Stimulated activated CD4-positive, alpha-beta T cell treated with anti-CD3 and anti-CD28 coated beads, Interleukin-15, amount 100 ng/mL, for 48 hours (primary cell): Measurements from ENCODE around the gene CDH4.

ENCODE experiments used
- DNase-seq, 2 donors: peaks; one replicate each; pipeline ENCODE4 v3.0.0-alpha.2; 2020; ENCODE audit warnings: low read depth in 2 of 2

CDH4 gene

DNA sequence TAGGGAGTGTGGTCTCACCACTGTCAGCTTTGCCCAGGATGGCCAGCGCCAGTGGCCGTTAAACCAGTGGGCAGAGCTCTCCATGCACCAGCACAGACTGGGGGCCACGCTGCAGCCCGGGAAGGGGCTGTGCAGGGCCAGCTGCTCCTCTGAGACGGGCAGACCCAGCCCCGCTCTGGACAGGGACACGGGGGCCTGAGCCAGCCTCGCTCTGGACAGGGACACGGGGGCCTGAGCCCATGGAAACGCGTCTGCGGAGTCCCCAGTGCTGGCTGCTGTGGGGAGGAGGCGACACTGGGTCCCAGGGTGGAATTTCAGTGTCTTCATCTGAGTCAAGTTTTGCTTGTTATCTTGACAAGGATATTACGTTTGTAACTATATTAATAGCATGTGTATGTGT is 402.7 kb downstream of the CDH4 start:
- DNase-seq, result no peak

DNA sequence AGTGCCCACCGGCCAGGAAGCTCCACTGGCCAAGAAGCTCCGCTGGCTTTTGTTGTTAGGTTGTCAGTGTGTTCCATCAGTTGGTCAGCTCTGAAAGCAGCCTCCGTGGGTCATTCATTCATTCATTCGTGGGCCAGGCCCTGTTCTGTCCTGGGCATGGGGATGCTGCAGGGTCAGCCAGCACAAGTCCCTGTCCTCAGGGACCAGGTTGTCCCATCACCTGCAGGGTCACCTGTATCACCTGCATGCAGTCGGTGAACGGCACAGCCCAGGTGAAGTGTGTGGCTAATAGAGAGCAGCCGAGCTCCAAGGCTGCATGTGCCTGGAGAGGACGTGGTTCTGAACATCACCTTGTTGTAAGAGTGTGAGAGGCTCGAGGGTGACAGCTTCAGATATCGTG is 403.5 kb downstream of the CDH4 start:
- DNase-seq, result no peak

GRCh38 chr20:61656198-61656597 is 404.1 kb downstream of the CDH4 start:
- no peak for DNase-seq

- no peak for DNase-seq
Observed at GRCh38 chr20:61657721-61658377, 405.8 kb downstream of the CDH4 start.

DNA sequence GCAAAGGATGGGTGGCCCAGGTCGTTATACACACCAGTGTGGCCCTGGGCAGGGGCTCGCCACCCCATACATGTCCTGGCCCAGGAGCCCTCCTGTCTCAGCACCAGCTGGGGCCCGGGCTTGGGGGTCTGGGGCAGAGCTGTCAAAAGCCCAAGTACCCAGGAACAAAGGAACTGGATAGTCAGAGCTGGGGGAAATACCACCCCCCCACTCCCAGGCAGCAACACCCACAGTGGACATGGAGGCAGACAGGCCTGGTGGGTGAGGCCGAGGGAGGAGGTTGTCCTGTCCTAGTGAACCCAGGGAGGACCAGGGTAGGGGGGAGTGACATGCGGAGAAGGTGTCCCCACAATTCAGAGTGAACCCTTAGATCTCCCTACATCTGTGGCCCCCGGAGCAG is 406.5 kb downstream of the CDH4 start:
- DNase-seq, result no peak

DNA sequence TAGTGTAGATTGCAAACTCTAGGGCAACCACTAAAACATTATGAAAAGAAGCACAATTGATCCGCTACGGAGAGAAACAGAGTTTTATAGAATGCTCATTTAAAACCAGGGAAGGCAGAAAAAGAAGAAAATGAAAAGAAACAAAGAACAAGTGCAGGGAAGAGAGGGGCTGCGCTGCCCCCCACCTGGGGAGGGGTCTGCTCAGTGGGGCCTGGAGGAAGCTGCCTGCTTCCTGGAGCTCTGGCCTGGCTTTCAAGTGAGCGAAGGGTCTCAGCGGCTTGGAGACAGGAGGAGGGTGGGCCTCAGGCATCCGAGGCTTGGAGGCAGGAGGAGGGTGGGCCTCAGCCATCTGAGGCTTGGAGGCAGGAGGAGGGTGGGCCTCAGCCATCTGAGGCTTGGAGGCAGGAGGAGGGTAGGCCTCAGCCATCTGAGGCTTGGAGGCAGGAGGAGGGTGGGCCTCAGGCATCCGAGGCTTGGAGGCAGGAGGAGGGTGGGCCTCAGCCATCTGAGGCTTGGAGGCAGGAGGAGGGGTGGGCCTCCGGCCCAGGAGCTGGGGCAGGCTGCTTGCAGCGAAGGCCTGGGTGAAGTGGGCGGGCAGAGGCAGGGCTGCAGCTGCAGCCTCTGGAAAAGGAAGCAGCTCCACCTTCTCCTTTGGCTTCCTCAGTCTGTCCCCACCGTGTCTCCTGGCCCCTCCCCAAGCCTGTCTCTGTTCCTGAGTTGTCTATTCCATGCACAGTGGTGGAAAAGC is 407.4 kb downstream of the CDH4 start:
- DNase-seq, result no peak

DNA sequence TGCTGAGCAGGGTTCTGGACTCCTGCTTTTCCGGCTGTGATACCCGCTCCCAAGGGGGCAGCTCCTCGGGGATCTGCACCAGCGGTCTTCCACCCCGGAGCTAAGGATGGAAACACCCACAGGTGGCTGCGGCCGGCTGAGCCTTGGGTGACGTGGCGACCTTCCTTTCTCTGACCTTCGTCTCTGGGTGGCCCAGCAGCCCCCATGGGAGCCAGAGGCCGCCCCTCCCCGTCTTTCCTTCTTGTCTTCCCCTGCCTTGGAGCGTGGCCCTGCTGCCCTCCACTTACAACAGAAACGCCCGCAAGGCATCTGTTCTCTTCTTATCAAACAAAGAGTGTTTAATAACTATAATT is 407.9 kb downstream of the CDH4 start:
- no peak for DNase-seq

- DNase-seq, result no peak
Observed at GRCh38 chr20:61660559-61660958, 408.5 kb downstream of the CDH4 start.

DNA sequence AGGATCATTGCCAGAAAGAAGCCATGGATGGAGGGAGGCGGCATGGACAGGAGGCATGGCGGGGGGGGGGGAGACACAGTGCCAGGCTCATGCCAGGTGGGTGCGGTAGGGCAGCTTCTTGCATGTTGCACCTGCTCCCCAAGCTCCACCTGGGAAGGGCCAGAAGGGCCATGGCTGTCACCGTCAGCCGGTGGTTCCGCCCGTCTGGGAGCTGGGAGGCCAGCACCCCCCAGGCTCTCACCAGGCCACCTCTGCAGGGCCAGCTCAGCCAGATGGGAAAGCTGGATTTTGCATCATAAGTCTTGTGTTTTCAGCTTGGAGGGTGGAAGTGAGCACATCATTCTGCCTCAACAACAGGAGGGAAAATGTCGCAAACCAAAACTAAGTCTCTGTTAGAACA is 409.0 kb downstream of the CDH4 start:
- no peak for DNase-seq

DNA sequence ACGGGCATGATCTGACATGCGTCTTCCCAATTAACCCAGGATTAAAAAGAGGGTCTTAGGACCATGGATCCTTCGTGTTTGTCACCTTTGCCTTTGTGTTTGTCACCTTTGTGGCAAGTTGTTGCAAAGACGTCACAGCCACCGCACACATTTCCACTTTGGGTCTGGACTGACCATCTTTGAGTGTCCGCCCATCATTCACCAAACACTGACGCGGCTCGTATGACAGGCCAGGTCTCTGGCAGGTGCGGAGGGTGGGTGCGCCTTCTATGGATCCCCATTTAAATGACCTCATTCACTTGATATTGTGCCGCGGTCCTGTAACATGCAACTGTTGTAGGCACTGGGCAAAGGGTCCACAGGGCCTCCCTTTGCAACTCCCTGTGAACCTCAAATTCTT is 409.5 kb downstream of the CDH4 start:
- no peak for DNase-seq

DNA sequence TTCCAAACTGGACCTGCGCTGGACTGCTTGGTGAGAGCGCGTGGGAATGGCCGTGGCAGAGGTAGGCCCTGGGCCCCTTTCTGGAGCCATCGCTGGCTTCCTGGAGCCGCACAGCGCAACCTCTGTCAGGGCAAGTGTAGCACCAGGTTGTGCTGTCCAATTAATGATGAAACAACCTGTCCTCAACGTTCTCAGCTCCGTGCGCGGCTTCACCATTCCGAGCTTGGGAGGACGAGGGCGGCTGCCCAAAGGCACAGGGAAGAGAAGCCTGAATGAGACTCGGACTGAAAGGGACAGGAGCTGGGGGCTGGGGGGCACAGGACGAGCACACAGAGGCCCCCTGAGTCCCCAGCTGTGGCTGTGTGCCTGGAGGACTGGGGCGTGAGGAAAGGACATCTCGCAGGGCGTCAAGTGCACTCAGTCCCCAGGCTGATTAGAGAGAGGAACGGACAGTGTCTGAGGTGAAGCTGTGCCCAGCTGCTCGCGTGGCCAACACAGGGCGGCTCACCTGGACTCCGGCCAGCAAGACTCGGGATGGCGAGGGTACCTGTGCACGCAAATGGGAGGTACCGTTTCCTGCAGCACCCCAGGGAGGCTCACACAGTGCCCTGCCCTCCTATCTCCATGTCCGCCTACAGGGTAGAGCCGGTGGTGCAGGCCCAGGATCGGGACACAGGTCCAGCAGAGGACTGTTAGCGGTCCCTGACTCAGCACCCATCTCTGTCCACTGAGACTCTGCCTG is 410.3 kb downstream of the CDH4 start:
- no peak for DNase-seq

GRCh38 chr20:61662968-61663331 is 410.9 kb downstream of the CDH4 start:
- no peak for DNase-seq

GRCh38 chr20:61663521-61664425 is 411.7 kb downstream of the CDH4 start:
- DNase-seq, result no peak

DNA sequence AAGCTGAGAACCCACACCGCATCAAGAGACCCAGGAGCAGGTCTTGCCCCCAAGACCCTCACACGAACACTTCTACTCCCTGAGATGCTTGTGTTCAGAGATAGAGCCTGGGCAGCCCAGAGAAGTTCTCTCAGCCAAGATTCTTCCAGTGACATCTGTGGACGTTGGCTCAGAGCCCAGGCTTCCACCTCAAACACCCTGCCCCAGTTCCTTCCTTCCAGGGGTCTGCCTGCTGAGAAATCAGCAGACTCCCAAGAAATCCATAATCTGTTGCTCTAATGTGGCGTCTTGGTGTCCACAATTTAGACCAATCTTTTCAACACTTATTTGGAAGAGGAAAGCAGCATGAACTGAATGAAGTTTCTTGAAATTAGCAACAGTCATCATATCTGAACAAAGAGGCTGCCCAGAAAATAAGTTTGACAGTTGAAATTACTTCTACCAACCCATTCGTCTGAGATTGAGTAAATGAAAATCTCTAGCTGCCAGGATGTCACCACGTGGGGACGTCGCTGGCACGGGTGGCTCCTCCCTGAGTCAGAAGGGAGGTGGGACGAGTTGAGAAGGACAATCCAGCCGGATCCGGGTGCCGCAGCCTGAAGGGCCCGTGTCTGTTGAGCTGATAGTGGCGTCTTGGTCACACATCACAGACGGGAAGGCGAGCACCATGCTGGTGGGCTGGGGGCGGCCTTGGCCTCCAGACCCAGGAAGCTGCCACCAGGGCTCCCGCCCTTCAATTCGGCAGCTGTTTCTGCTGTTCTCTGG is 412.7 kb downstream of the CDH4 start:
- no peak for DNase-seq

DNA sequence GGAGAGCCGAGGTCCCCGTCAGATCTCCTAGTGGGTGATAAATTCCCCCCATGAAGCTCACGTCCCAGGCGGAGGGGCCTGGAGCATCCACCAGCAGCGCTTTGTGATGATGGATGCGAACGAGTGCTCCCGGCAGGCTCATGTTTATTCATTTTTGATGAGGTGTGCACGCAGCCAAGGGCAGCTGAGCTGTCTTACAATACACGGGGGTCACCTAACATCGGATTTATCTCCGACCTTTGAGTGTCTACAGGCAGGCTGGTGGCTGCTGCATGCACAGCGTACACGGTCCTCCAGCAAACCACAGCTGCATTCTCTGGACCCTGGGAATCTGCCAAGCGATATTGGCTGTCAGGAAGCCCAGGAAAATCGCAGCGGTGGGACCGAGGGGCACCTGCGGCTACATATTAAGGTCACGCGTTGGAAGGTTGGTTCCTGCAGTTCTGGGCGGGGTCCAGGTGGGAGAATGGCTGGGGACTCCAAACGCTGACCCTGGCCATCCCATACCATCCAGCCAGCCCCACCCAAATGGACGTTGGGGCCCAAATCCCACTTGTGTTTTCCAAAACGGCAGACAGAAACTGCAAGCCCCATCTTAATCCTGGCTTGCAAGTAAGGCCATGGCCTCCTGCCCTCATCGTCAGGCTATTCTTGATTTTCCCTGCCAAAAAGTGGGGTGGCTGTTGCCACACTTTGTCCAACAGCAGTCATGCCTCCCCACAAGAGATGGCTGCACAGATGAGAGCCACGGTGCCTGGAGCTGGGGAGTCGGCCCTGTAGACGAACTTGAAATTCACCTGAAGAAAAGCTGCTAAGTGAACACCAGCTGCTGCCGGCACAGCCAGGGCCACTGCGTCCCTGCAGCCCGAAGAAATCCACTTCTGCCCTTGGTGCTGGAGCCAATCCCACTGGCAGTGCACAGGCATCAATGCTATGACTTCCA is 413.7 kb downstream of the CDH4 start:
- DNase-seq, result no peak

DNA sequence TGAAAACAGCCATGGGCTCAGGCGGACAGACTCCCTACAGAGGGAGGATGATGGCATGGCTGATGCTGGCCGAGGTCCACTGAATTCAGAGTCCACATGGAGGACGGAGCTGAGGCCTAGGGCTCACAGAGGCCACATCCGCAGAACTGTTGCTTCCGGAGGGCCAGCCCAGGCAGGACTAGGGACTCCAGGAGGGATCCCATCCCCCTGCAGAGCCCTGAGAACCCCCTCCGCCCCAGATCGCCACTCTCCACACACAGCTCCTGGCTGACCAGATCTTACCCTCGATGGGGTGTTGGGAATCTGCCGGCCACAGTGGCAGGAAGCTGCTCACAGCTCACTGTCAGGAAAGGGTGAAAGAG is 414.4 kb downstream of the CDH4 start:
- DNase-seq, result no peak

GRCh38 chr20:61667056-61667792 is 415.2 kb downstream of the CDH4 start:
- DNase-seq, result no peak

DNA sequence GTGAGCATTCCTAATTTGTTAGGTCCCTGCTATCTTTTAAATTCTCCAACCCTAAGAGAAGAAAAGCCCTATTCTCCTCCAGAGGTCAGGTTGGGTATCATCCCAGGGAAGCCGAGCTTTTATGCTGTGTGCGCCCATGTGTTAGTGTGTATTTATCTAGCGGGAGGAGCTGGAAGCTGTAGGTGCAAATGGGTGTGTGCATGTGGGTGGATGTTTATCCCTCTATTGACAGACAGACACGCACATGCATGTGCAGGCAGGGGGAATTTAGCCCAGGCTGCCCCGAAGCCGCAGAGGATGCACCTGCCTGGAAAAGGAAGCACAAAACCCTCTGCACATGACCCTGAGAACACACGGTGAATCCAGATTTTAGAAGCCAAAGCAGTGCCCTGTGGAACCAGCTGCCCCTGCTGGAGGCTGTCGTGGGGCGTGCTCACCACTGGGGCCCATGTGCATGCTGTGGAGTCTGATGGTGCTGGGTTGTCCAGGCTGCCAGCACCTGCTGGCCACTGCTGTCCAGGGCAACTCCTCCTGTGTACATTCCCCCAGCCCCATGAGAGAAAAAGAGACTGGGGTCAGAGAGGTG is 416.1 kb downstream of the CDH4 start:
- no peak for DNase-seq
